HG03064 (cell line): Measurements from ENCODE around the gene GRIK2.

ENCODE experiments used
- ATAC-seq: cut with Tn5 transposase; IDR thresholded peaks from one replicate; pipeline ENCODE4 v1.9.1; 2021; ENCODE audit warnings: low read depth; ENCODE audit not compliant: unreplicated experiment

Gene GRIK2

DNA sequence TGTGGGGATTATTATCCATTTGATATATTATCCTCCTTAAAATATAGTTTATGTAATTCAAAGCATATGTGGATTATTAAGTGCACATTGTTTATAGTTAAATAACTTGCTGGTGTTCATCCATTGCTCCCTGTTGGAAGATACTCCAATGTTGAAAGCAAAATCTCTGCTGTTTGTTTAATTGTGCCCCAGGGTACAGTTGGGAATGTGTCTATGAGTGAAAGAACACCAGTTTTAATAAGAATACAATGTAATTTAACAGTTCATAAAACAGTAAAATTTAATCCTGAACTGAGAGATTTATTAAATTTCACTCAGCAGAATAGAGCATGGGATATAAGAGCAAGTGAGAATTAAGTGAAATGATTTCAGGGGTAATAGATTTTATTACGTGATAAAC, 364.9 kb downstream of the GRIK2 start:
- ATAC-seq: no peak

DNA sequence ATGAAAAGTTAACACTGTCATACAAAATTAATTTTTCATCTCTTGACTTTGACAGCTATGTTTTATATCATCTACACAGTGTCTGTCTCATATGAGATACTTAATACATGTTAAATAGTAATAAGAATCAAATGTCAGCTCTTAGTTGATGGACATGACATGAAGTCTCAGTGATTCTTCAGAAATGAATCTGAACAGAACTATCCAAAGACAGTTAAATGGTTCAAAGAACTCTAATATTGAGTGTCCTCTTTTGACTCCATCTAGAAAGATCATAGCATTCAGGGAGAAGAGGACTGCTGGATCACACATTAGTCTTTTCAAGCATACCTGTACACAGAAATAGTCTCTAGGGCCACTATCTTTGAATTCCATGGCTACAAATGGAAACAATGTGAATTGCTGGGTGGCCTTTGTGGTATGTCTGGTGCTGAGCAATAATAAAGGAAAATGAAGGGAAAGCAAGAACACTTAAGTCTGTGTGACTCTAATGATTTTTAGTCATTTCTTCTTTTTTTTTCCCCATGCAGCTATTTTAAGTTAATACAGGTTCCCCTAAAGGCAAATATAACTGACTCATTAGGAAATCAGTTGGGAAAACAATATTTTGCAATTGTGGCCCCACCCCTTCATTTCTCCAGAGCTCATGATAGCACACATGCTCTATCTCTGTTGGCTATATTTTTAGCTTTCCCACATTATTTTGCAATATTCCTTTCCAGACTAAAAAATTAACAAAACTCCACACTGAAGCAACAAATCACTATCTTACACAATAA, 367.5 kb downstream of the GRIK2 start:
- ATAC-seq: no peak

DNA sequence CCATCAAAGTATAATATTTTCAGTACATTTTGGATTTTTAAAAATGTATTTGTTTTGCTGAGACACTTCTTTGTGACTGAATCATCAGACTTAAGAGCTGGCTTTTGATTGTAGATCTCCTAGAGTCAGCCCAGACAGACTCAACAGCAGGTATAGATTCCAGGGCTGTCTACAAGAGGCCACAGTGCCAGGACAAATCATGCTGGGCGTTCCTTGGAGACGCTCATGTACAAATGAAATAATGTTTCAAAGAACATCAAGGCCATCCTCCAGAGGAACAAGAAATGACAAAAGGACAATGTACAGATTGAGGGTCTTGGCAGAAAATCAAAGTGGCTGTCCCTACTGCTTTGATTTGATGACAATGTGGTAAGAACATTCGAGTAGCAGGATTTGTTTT, 369.3 kb downstream of the GRIK2 start:
- ATAC-seq: no peak

DNA sequence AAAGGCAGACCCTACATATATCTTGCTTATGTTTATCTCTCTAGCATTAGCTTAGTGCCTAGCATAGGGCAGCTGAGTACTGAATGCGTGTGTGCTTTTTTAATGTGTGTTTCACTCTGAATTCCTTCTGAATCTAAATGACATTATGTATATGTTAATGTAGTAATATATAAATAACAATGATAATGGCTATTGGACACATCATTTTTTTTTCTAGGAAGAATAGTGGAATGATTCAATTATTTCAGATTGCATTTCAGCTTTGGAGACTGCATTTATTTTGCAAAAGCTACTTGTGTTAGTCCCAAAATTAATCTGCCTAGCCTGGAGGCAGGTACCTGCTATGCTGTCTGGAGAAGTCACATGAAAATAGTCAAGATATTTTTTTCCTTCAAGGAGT, 371.8 kb downstream of the GRIK2 start:
- no peak for ATAC-seq

DNA sequence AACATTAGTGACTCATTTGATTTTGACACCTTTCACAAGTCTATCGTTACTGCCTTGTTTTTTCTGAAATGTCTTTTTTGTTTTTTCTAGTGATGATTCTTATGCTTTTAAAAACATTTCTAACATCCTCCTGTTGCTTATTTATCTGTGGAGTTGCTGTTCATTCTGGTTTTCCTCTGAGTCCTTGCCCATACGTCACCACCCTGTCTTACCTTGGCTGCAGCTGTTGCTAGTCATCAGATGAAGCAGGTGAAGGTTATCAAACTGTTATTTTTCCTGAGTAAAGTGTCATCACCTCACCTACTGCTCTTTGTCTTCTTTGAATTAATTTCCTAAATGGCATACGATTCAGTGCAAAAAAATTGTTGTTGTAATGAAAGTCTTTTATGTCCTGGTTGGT, 376.6 kb downstream of the GRIK2 start:
- ATAC-seq: no peak

DNA sequence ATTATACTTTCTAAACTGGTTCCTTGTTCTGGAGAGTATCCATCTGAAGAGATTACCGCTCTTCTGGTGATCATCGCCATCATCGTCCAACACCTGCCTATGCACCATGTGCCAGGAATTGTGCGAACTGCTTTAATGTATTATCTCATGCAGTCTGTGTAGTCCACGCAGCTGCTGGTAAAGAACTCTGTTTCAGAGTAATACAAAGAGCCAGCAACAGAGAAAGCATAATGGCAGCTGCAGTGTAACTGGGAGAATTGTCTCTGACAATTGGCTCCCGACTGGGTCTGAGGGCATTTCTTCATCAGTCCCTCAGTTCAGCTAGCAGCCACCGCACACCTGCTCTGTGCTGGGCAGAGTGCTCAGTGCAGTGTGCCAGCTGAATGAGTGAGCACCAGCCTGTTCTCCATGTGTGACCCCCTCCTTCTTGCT, 383.4 kb downstream of the GRIK2 start:
- no peak for ATAC-seq

DNA sequence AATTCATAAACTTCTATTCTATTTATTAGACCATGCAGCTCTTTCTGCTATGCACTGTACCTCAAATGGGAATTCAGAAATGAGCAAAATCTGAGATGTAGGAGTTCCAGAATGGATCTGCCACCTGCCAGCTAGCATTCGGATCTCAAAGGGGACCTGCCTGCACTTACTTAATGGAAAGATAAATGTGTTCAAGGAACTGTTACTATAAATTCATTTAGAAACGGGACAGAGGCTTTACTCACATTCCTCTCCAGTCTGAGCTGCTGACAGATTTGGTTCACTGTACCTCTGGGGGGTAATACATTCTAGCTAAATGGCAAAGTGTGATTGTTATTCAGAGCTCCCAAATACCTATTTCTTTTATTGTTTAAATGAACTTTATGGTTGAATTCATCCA, 384.1 kb downstream of the GRIK2 start:
- no peak for ATAC-seq

DNA sequence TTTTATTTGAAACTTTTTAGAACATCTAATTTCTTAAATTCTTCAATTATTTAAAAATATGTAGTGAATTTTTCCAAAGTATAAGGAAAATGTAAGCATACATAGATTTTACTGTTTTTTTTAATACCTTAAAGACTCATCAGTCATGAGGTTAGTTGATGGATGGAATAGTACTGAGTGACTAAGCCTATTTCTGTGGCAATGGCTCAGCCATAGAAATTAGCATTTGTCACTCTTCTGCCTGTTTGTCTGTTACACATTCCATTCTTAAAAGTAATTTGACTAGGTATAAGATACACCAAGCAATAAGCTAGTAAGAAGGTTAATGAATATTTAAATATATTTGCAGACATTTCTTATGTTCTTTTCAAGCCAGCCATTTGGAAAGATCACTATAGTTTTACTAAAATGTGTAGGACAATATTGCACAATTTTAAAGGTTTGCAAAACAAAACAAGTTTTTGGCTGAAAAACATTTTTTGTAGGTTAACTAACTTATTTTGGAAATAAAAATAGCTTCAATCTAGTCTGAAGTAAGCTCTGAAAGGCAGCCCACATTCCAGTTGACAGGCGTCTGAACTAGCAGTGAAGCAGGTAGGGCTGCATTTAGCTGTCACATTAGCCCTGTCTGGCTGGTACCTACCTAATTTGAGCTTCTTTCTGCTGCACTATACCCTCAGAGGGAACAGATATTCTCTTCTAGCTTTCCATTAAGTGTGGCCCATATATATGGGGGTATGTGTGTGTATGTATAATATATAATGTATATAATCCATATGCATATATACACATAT, 385.7 kb downstream of the GRIK2 start:
- ATAC-seq: no peak

DNA sequence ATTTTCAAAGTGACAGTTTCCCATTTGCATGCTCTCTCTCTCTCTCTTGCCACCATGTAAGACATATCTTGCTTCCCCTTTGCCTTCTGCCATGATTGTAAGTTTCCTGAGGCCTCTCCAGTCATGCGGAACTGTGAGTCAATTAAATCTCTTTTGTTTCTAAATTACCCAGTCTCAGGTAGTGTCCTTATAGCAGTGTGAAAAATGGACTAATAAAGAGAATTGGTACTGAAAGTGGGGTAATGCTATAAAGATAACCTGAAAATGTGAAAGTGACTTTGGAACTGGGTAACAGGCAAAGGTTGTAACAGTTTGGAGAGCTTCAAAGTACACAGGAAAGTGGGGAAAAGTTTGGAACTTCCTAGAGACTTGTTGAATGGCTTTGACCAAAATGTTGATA, 389.8 kb downstream of the GRIK2 start:
- ATAC-seq: no peak

DNA sequence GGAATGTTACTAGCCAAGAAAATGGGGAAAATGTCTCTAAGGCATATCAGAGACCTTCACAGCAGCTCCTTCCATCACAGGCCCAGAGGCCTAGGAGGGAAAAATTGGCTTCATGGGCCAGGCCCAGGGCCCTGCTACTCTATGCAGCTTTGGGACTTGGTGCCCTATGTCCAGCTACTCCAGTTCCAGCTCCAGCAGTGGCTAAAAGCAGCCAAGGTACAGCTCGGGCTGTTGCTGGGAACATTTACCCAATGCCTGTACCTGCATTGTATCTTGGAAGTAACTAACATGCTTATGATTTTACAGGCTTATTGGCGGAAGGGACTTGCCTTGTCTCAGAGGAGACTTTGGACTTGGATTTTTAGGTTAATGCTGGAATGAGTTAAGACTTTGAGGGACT, 390.6 kb downstream of the GRIK2 start:
- no peak for ATAC-seq

DNA sequence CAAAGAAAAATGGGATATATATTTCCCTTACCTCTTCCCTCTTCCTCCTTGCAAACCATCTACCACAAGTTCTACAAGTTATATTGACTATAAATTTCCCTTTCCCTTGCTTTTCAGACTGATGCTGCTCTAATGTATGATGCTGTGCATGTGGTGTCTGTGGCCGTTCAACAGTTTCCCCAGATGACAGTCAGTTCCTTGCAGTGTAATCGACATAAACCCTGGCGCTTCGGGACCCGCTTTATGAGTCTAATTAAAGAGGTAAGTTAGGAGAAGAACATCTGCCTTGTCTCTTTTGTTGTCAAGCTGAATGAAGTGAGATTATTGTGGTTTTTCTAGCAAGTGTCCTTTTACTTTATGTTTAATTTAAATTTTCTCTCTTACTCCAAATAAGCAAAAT, 406.0 kb downstream of the GRIK2 start:
- no peak for ATAC-seq

DNA sequence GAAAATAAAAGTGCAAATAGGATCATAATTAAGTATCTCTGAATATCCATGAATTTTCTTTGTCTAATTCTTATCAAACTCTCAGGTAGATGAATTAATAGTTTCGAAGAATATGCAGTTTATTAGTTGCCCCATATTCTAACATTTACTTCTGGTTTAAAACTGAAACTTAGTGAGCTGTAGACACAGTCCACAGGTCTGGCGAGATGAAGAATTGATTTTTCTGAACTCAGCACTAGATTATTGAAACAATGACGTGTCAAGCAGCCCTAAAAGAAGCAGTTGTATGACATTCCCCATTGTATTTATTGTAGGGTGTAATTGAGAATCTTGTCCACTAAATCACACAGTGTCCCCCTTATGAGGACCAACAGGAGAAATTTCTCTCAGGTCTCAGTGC, 407.1 kb downstream of the GRIK2 start:
- no peak for ATAC-seq

DNA sequence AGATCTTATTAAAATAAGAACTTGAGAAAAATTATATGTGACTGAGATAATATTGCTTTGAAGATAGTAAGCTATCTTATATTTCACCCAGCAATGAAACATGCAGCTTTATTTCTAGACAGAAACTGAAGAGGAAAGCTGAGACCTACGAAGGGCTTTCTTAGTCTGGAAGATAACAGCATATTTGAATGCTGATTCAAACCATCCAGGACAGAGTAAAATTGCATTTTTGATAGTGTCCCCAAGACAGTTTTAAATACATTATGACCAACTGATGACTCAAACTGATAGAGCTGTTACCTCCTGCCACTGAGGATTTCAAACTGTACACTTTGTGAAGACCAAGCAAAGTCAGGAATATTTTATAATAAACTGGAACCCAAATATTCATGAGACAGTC, 409.6 kb downstream of the GRIK2 start:
- no peak for ATAC-seq

DNA sequence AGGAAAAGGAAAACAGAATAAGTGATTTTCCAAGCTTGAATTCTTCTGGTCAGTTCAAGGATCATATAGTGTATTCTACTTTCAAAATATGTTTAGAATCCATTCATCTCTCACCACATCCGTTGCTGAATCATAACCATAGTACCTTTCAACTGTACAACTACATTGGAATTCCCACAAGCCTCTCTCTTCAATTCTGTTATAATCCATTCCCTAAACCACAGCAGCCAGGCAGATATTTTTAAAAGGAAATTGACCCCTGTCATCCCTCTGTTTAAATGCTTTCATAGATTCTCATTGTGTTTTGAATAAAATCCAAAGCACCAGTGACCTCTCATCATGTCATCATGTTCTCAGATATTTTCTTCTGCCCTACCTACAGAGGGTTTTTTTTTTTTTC, 412.7 kb downstream of the GRIK2 start:
- ATAC-seq: no peak

DNA sequence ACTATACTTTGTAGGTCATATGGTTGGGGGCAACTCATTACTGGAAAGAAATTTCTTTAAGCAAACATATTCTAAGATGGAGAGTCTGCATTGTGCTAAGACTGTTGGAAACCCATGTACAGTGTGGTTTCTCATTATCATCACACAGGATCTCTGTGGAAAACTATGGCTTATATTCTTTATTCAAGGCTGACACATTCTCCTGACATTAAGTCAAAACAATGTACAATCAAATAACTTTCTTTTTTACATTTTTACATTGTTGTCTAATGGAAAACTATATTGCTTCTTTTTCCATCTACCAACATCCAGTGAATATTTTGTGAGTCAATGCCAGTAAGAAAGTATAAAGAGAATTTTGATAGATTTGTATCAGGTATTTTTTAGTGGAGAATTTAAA, 417.6 kb downstream of the GRIK2 start:
- ATAC-seq: no peak

DNA sequence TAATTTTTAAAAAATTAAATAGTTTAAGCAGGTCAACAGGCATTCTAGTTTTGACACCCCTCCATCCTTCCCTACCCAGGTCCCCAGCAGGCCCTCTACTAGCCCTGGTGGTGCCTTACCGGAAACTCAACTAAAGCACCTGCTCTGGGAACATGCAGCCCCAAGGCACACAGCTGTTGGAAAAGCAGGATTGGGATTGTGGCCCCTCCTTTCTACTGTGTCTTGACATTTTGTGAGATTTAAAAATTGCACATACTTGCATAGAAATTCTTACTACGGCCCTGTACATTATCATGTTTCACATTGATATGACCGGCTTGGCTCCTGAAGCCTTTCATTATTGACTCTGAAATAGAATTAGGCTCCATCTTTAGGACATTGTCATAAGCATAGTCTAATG, 423.2 kb downstream of the GRIK2 start:
- ATAC-seq: no peak

DNA sequence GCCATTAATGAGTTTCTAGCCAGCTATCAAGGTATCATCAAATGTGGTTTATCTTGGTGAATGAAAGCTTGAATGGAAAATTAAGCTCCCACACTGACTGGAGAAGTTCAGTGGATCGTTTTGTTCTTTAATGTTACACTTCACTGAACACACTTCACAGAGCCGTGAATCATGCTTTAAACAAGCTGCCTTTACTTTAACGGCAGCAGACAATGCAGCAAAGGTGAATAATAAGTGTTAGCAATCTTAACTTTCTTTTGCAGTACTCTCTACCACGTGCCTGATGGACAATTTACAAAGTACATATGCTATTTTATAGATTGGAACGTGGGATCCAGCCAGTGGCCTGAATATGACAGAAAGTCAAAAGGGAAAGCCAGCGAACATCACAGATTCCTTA, 424.5 kb downstream of the GRIK2 start:
- ATAC-seq: no peak

DNA sequence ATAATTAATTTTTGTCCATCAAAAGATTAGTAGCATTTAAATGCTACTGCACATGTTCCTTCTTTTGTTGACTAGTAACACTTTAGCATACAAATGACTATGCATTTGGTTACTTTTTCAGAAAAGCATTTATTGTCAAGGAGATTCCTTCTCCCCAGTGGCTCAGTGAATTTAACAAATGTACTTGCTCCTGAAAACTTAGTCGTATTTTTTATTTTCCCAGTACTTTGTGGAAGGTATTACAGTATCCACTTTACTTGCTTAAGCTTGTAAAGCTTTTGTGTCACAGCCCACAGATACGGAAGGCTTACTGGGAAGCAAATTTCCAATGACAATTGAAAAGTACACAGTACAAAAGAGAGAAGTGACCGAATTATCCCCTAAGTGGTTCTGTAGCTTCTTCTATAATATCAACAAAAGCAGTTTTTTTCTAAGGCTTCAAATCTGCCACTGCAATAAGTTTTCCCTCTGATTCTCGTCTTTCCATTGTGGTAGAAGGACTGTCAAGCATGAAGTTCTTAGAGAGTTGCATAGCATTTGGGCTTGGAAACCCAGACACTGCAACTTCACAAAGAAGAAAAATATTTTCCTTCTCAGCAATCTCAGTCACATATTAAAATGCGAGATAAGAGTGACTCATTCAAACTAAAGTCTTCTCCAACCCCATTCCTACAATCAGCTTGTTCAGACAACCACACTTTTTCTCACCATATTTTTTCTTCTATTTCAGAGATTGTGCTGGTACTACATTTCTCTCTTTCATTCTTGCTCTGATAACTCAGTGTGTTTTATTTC, 431.2 kb downstream of the GRIK2 start:
- no peak for ATAC-seq

DNA sequence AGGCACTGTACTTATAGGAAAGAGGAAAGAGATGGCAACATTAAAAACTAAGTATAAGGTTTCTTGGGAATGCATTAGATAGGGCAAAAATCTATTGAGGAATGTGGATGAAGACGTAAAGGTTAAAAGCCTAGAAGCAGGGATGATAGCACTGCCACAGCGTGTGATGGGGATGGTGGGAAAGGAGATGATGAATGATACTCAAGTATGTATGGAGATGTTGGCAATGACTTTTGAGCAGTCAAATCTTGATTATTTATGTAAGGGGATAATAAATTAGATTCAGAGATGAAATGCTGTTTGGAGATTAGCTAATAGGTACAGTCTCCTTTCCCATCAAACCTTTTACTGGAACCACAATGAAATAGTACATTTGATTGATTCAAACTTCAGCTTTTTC, 432.8 kb downstream of the GRIK2 start:
- no peak for ATAC-seq

DNA sequence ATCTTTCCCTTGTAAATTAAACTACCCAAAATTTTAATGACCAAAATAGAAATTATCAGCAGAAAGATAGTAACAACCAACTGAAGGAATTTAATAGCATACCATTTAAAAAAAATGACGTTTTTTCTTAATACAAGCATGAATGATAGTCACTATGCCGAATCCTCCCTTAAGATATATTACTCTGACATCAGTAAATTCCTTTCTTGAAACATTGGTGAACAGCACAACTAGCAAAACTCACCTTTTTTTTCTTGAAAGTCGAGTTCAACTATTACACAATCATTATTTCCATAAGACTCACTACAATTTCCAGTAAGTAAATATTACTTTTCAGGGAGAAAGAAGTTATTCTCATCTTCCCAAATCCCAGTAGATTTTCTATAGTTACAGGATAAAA, 433.2 kb downstream of the GRIK2 start:
- no peak for ATAC-seq

DNA sequence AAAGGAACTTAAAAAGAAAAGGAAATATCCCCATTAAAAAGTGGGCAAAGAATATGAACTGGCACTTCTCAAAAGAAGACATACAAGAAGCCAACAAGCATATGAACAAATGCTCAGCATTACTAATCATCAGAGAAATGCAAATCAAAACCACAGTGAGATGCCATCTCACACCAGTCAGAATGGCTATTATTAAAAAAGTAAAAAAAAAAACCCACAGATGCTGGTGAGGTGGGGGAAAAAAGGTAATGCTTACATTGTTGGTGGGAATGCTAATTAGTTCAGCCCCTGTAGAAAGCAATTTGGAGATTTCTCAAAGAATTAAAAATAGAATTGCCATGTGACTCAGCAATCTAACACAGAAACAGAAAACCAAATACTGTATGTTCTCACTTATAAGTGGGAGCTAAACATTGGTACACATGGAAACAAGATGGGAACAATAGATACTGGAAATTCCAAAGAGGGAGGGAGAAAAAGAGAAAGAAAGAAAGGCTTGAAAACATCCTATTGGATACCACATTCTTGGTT, 437.1 kb downstream of the GRIK2 start:
- no peak for ATAC-seq
